Keratinocyte (primary cell): Measurements from ENCODE around the gene FHIT. TPM values are rescaled to one million over a fixed set of nuclear protein-coding genes. Genes with fewer than 3 reads are reported as not detected.

Experiments
- DNase-seq: peaks from one replicate; pipeline ENCODE4 v3.0.0-alpha.2; 2011; ENCODE audit warnings: low read depth, missing footprints, low spot score
- FAIRE-seq: peaks from 2 replicates; lab custom pipeline; 2011; peaks lifted over from hg19 to GRCh38; lab: Jason Lieb, UNC
- H2AFZ ChIP-seq: 2 replicates; pipeline ENCODE4 v1.6.0; 2012; ENCODE audit warnings: low read length, control low read depth, inconsistent platforms; ENCODE audit not compliant: control insufficient read depth
- H3K27ac ChIP-seq: 2 replicates; pipeline ENCODE4 v1.5.1; 2011; ENCODE audit warnings: low read length; ENCODE audit not compliant: control insufficient read depth, insufficient read depth
- H3K27me3 ChIP-seq: 3 replicates; pipeline ENCODE4 v1.6.0; 2011; ENCODE audit warnings: low read length; ENCODE audit not compliant: control insufficient read depth, insufficient read depth; ENCODE audit errors: extremely low read depth
- H3K36me3 ChIP-seq, 2 experiments: 2 replicates in 1 of 2; 3 replicates in 1 of 2; pipeline ENCODE4 v1.5.1; 2011; ENCODE audit warnings: low read length in 2 of 2, mild to moderate bottlenecking in 1 of 2; ENCODE audit not compliant: control insufficient read depth in 2 of 2, insufficient read depth in 2 of 2; ENCODE audit errors: extremely low read depth in 1 of 2
- H3K4me1 ChIP-seq: 3 replicates; pipeline ENCODE4 v1.5.1; 2011; ENCODE audit warnings: low read length; ENCODE audit not compliant: control insufficient read depth, insufficient read depth; ENCODE audit errors: extremely low read depth
- H3K4me2 ChIP-seq: 3 replicates; pipeline ENCODE4 v1.6.0; 2011; ENCODE audit warnings: low read depth, low read length; ENCODE audit not compliant: control insufficient read depth, insufficient read depth; ENCODE audit errors: extremely low read depth
- H3K4me3 ChIP-seq, 3 experiments: fragments of 200-600 bp in 1 of 3; sonication (generic) in 1 of 3; 2 replicates in 2 of 3; 3 replicates in 1 of 3; pipeline ENCODE4 v1.5.1; 2011 to 2016; ENCODE audit warnings: low read length in 3 of 3, mild to moderate bottlenecking in 3 of 3, control low read depth in 2 of 3, inconsistent platforms in 1 of 3, low read depth in 1 of 3, mixed read lengths in 1 of 3, mixed run types in 1 of 3, moderate library complexity in 1 of 3; ENCODE audit not compliant: control insufficient read depth in 2 of 3, insufficient read depth in 2 of 3; ENCODE audit errors: extremely low read depth in 1 of 3
- H3K79me2 ChIP-seq: 2 replicates; pipeline ENCODE4 v1.6.0; 2012; ENCODE audit warnings: low read length; ENCODE audit not compliant: control insufficient read depth, insufficient read depth
- H3K9ac ChIP-seq: 3 replicates; pipeline ENCODE4 v1.6.0; 2011; ENCODE audit warnings: low read length; ENCODE audit not compliant: control insufficient read depth, insufficient read depth; ENCODE audit errors: extremely low read depth
- H3K9me1 ChIP-seq: 3 replicates; pipeline ENCODE4 v1.6.0; 2011; ENCODE audit warnings: low read length; ENCODE audit not compliant: control insufficient read depth, insufficient read depth; ENCODE audit errors: extremely low read depth
- H3K9me3 ChIP-seq: 2 replicates; pipeline ENCODE4 v1.5.1; 2012; ENCODE audit warnings: low read depth, low read length; ENCODE audit not compliant: control insufficient read depth
- H4K20me1 ChIP-seq: 3 replicates; pipeline ENCODE4 v1.6.0; 2011; ENCODE audit warnings: low read length; ENCODE audit not compliant: control insufficient read depth, insufficient read depth; ENCODE audit errors: extremely low read depth
- EZH2 ChIP-seq: IDR thresholded peaks from one replicate; pipeline ENCODE4 v1.6.1; 2012; ENCODE audit warnings: inconsistent platforms, mild to moderate bottlenecking, low read length, moderate library complexity
- dilution Hi-C: fragments of 300-500 bp; cut with MboI; formaldehyde crosslinking; loops from one replicate; pipeline ENCODE4 v1.7.0; 2020; ENCODE audit warnings: low sequenced_read_pairs; ENCODE audit not compliant: extremely low pct_ligation_motif_present
- polyA plus RNA-seq, 5 experiments: library from polyadenylated mRNA; depleted of rRNA in 3 of 5; stranded (reverse) in 3 of 5; stranded (forward) in 1 of 5; unstranded in 1 of 5; fragments of >200 nt; gene quantifications; 1 replicate in 1 of 5; 2 replicates in 3 of 5; 3 replicates in 1 of 5; pipeline versions ENCODE4 v1.2.1 to v1.2.3, GENCODE V29; 2011 to 2012; ENCODE audit warnings: missing spikeins in 2 of 5, low read depth in 1 of 5, low replicate concordance in 1 of 5
- TF ChIP-seq, protein P1 (sequence below), 3 experiments: IDR thresholded peaks in 1 of 3; conservative IDR thresholded peaks in 1 of 3; optimal IDR thresholded peaks in 1 of 3; 2 replicates in 2 of 3; 3 replicates in 1 of 3; pipeline versions ENCODE3 to v1.5.1; 2011; ENCODE audit warnings: low read length in 3 of 3, mild to moderate bottlenecking in 3 of 3, moderate library complexity in 2 of 3, control low read depth in 1 of 3, inconsistent platforms in 1 of 3; ENCODE audit not compliant: insufficient read depth in 2 of 3; ENCODE audit errors: extremely low read depth in 1 of 3

FHIT gene
- polyA plus RNA-seq, 1 donor (not counting 4 experiments of a cell fraction or from before 2014, with no cell fraction given), result 2.2 TPM

- Histone ChIP-seq H3K27ac (no peak overlapping the region), H4K20me1 (no peaks in the 10 kb centered on the region), H3K4me3 (no peak overlapping the region), H3K79me2 (no peaks in the 10 kb centered on the region), H3K36me3 (no peaks in the 10 kb centered on the region), H3K4me1 (peaks cover 17% of the 10 kb centered on the region), H3K9me3 (no peaks in the 10 kb centered on the region), H3K9ac (no peak overlapping the region), H3K27me3 (no peaks in the 10 kb centered on the region), H3K4me2 (no peak overlapping the region), H2AFZ (no peak overlapping the region), H3K9me1 (no peaks in the 10 kb centered on the region)
- FAIRE-seq, result no peak
- no peak for DNase-seq
- TF ChIP-seq, protein P1, sequence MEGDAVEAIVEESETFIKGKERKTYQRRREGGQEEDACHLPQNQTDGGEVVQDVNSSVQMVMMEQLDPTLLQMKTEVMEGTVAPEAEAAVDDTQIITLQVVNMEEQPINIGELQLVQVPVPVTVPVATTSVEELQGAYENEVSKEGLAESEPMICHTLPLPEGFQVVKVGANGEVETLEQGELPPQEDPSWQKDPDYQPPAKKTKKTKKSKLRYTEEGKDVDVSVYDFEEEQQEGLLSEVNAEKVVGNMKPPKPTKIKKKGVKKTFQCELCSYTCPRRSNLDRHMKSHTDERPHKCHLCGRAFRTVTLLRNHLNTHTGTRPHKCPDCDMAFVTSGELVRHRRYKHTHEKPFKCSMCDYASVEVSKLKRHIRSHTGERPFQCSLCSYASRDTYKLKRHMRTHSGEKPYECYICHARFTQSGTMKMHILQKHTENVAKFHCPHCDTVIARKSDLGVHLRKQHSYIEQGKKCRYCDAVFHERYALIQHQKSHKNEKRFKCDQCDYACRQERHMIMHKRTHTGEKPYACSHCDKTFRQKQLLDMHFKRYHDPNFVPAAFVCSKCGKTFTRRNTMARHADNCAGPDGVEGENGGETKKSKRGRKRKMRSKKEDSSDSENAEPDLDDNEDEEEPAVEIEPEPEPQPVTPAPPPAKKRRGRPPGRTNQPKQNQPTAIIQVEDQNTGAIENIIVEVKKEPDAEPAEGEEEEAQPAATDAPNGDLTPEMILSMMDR (optimal IDR thresholded peaks at IDR 0.05 in 1 of 3, IDR thresholded peaks at IDR 0.05 in 1 of 3, conservative IDR thresholded peaks at IDR 0.05 in 1 of 3; ENCODE audit: extremely low read depth in 1 of 3, insufficient read depth in 2 of 3, low read length in 3 of 3), result no peak
- no peak for TF ChIP-seq EZH2
- dilution Hi-C loops, result no loop called here
These were observed 1.6 kb upstream of the FHIT start for GRCh38 chr3:61252836-61253235.

DNA sequence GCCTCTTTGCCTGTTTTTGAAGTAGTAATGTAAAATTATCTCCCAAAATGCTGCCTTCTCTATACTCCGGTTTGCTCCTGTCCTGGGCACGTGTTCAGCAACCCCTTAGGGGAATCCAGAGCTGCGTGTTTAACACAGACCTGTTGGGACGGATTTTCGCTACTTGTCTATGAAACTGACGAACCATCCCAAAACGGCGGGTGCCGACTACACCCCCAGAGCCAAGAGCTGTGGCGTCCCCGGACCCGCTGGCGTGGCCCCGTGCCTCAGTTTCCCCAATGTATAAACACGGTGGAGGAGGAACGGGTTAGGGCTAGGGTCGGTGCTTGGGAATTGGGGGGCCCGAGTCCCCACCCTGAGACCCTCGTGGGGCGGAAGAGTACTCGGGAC is 473 bp downstream of the FHIT start:
- no peaks in the 10 kb centered on the region for H3K9me1 ChIP-seq
- H3K4me3 ChIP-seq, result peak overlapping the region; percentile 88 to 90 (median 88)
- H2AFZ ChIP-seq, result peak overlapping the region; percentile 94
- DNase-seq (peak; percentile 23), FAIRE-seq (peak; percentile 39)
- H3K9me3 ChIP-seq, result no peaks in the 10 kb centered on the region
- dilution Hi-C loops, result no loop called here
- H3K4me1 ChIP-seq, result peaks cover 17% of the 10 kb centered on the region
- peak overlapping the region; percentile 83 for H3K9ac ChIP-seq
- peak overlapping the region; percentile 96 for H3K4me2 ChIP-seq
- H4K20me1 ChIP-seq, result no peaks in the 10 kb centered on the region
- TF ChIP-seq, protein P1 (optimal IDR thresholded peaks at IDR 0.05 in 1 of 3, IDR thresholded peaks at IDR 0.05 in 1 of 3, conservative IDR thresholded peaks at IDR 0.05 in 1 of 3; ENCODE audit: extremely low read depth in 1 of 3, insufficient read depth in 2 of 3, low read length in 3 of 3), result no peak
- TF ChIP-seq EZH2, result no peak
- H3K79me2 ChIP-seq, result no peaks in the 10 kb centered on the region
- H3K27ac ChIP-seq, result peak overlapping the region; percentile 65
- H3K27me3 ChIP-seq, result no peaks in the 10 kb centered on the region
- no peaks in the 10 kb centered on the region for H3K36me3 ChIP-seq
